Renal cortex interstitium (tissue), 15 donors: ENCODE results near the gene SP3. TPM values are rescaled to one million over a fixed set of nuclear protein-coding genes. Genes with fewer than 3 reads are reported as not detected.
A peak's percentile ranks its signal among the peaks of the same experiment; 100 is the strongest.

ENCODE experiments used
- DNase-seq, 11 donors: peaks; one replicate each; pipeline ENCODE4 v3.0.0-alpha.2; 2013; ENCODE audit warnings: low read depth in 9 of 11, low spot score in 4 of 11; ENCODE audit errors: extremely low read depth in 1 of 11
- long read RNA-seq, 16 experiments: transcript quantifications; one replicate each; lab custom pipeline, GENCODE V29; 2026
- polyA plus RNA-seq, 3 donors: library from polyadenylated mRNA; unstranded; fragments of 120-200 nt; gene quantifications; one replicate each; pipeline ENCODE4 v1.2.1, GENCODE V29; 2013; ENCODE audit not compliant: insufficient read length in 3 of 3

SP3 gene
- 100 to 1,000 TPM; 102 to 120 (median 110) TPM for polyA plus RNA-seq
- long read RNA-seq, donor 1, full-length matches to known transcripts, result 5 of 25 reads
- long read RNA-seq, donor 1, partial matches to known transcripts, result 20 of 25 reads
- long read RNA-seq, donor 1, other reads (novel, unspliced or antisense), result 0 of 25 reads
- long read RNA-seq, donor 2, full-length matches to known transcripts, result 6 of 20 reads
- long read RNA-seq, donor 2, partial matches to known transcripts, result 14 of 20 reads
- long read RNA-seq, donor 2, other reads (novel, unspliced or antisense), result 0 of 20 reads
- long read RNA-seq, donor 3, full-length matches to known transcripts, result 16 of 39 reads
- long read RNA-seq, donor 3, partial matches to known transcripts, result 23 of 39 reads
- long read RNA-seq, donor 3, other reads (novel, unspliced or antisense), result 0 of 39 reads
- long read RNA-seq, donor 4, full-length matches to known transcripts, result 7 of 38 reads
- long read RNA-seq, donor 4, partial matches to known transcripts, result 31 of 38 reads
- long read RNA-seq, donor 4, other reads (novel, unspliced or antisense), result 0 of 38 reads
- long read RNA-seq, donor 5, result 0 reads
- long read RNA-seq, donor 6, full-length matches to known transcripts, result 11 of 36 reads
- long read RNA-seq, donor 6, partial matches to known transcripts, result 25 of 36 reads
- long read RNA-seq, donor 6, other reads (novel, unspliced or antisense), result 0 of 36 reads
- long read RNA-seq, donor 7, full-length matches to known transcripts, result 7 of 24 reads
- long read RNA-seq, donor 7, partial matches to known transcripts, result 17 of 24 reads
- long read RNA-seq, donor 7, other reads (novel, unspliced or antisense), result 0 of 24 reads
- long read RNA-seq, donor 8, full-length matches to known transcripts, result 12 of 24 reads
- long read RNA-seq, donor 8, partial matches to known transcripts, result 12 of 24 reads
- long read RNA-seq, donor 8, other reads (novel, unspliced or antisense), result 0 of 24 reads
- long read RNA-seq, donor 9, full-length matches to known transcripts, result 10 of 56 reads
- long read RNA-seq, donor 9, partial matches to known transcripts, result 46 of 56 reads
- long read RNA-seq, donor 9, other reads (novel, unspliced or antisense), result 0 of 56 reads
- long read RNA-seq, donor 10, full-length matches to known transcripts, result 4 of 22 reads
- long read RNA-seq, donor 10, partial matches to known transcripts, result 18 of 22 reads
- long read RNA-seq, donor 10, other reads (novel, unspliced or antisense), result 0 of 22 reads
- long read RNA-seq, donor 11, partial matches to known transcripts, result 8 of 12 reads
- long read RNA-seq, donor 11, other reads (novel, unspliced or antisense), result 0 of 12 reads
- long read RNA-seq, donor 12, full-length matches to known transcripts, result 2 of 7 reads
- long read RNA-seq, donor 12, partial matches to known transcripts, result 5 of 7 reads
- long read RNA-seq, donor 12, other reads (novel, unspliced or antisense), result 0 of 7 reads
- long read RNA-seq, donor 13, full-length matches to known transcripts, result 30 of 92 reads
- long read RNA-seq, donor 13, partial matches to known transcripts, result 62 of 92 reads
- long read RNA-seq, donor 13, other reads (novel, unspliced or antisense), result 0 of 92 reads
- long read RNA-seq, donor 14, full-length matches to known transcripts, result 7 of 7 reads
- long read RNA-seq, donor 14, partial matches to known transcripts, result 0 of 7 reads
- long read RNA-seq, donor 14, other reads (novel, unspliced or antisense), result 0 of 7 reads
- long read RNA-seq, donor 15, full-length matches to known transcripts, result 8 of 8 reads
- long read RNA-seq, donor 15, partial matches to known transcripts, result 0 of 8 reads
- long read RNA-seq, donor 15, other reads (novel, unspliced or antisense), result 0 of 8 reads
- long read RNA-seq, donor 16, full-length matches to known transcripts, result 25 of 62 reads
- long read RNA-seq, donor 16, partial matches to known transcripts, result 37 of 62 reads
- long read RNA-seq, donor 16, other reads (novel, unspliced or antisense), result 0 of 62 reads

DNA sequence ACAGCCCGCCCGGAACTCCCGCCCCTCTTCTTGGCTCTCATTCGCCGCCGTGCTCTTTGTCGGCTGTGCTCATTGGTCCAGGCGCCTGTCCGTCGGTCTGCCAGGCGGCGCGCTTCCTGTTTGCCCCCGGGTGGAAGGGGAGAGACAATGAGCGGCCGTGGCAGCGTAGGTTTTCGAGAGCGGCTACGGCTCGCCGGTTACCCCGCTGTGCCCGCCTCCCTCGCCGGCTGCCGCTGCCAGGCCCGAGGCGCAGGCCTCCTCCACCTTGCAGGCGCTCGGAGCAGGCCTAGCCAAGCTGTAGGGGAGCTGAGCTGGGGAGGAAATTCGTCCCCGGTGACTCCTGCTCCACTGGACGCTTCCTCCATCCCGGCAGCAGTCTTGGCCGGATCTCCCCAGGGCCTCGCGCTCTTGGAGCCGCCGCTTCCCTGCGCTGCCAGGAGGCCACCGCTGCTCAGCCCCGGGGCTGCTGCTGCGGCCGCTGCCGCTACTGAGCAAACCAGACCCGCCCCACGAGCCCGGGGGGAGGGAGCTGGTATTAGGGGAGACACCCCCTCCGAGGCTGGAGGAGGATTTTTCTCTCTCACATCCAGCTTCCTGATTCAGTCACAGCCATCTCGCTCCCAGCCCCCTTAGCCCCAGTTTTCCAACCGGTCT is at the start of gene SP3:
Gene SP3 (minus strand): TSS at position 2 of the 654 bp plus-strand sequence. CDS start 202 bp downstream, outside the sequence.
- DNase-seq, result peak; percentile 87 to 97 (median 96)

DNA sequence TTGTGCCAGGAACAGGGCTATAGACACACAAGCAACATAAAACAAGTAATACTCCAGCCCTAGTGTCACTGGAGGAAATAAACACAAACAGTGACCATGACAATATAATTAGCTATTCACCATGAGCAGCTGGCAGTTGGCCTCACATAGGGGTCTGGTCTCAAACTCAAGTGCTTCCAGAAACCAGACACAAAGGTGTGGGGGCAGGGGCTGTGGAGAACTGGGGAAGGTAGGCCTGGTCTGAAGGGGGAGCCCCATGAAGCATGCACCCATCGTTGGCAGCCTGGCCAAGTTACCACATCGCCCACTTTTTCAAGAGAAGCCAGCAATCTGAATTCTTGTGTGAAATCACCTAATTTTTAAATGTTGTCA is 49.5 kb upstream of the SP3 start:
- no peak for DNase-seq

DNA sequence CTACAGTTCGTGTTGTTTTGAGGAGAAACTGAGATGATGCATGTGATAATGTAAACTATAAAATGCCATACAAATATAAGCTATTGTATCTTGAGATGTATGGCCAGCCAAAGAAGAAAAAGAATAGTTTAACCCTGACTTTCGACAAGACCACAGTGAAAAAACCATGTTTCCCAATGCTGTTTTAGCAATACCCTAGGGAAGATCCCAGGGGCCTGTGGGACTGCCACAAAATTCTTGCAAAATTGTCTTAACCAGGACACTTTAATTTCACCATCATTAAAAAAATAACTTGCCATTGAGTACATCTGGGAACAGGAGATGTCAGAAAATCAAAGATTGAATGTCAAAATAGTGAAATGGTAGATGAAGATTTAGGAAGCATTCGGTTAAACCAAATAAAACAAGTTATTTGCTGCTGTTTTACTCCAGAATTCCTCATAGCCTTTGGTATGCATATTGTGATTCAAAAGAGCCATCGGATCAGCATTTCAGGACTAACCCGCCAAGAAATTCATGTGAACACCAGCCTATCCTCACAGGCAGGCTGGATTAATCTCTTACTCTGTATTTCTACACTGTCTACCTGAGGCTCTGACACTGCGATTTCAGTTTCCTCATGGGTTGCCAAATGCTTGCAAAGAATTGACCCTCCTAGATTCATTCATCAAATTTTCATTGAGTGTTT is 49.0 kb upstream of the SP3 start:
- no peak for DNase-seq

DNA sequence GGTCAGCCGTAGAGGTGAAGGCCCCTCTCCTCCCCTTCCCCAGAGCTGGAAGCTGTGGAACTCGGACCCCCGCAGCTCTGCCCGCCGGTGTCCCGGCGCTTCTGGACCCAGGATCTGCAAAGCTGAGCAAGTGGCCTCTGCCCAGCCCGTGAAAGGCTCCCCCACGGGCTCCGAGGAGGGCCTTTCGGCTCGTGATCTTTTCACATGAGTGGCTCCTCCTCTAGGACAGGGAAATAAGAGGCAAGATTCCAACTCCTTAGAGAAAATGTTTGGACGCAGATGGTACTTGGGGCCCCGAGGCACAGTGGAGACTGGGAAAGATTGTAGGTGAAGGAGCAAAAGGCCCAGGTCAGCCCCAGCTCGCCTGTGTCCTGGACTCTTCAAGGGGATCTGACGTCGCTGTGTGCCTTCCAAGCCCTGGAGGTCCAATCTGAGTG is 48.2 kb upstream of the SP3 start:
- DNase-seq, result no peak

DNA sequence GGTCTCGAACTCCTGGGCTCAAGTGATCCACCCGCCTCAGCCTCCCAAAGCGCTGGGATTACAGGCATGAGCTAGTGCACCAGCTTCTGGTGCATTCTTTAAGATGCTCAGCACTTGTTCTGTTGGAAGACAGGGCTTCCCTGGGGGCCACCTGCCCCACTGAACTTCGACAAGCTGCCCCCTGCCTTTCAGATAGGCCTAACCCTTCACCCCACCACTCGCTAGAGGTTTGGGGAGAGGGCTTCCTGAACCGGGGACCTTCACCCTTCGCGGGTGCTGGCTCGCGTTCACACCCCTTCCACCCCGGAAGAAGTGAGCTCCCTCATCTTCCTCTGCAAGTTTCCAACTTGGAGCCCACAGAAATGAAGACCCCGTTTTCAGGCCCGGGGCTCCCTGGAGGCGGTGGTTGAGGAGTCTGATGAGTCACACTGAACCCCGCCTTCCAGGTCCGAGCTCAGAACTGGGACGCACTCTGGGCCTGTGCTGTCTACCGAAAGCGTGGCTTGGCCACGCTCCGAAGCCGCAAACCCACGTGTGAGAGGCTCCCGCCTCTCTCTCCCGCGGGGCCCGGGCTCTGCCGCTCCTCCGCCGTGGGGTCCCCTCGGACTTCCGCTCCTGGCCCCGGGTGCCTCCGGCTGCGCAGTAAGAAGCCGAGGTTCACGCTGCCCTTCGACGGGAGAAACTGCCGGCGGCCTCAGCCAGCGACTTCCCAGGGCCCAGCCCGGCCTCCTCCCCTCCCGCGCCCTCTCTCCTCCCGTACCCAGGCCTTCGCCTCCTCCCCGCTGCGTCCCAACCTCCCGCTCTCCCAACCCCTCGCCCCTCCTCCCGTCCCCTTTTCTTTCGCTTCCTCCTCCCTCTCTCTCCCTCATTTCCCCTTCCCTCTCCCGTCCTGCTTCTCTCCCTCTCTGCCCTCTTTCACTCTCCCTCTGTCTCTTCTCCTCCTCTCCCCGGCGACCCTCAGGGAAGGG is 47.5 kb upstream of the SP3 start:
- DNase-seq, result peak in 1 of 11 donors; percentile 45

DNA sequence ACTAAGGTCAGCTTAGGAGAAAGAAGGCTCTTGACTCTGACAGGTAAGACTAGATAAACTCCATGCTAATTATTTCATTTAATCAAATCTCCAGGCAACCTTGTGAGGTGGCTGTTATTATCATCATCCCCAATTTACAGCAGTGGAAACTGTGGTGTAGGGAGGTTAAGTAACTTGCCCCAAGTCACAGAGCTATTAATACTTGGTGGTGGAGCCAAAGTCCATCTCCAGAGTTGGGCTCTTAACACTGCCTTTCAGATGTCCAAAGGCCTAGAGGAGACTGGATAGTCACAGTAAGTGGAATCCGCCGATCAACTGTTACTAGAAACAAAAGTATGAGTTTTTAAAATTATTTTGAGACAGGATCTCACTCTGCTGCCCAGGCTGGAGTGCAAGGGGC is 46.6 kb upstream of the SP3 start:
- DNase-seq, result no peak

DNA sequence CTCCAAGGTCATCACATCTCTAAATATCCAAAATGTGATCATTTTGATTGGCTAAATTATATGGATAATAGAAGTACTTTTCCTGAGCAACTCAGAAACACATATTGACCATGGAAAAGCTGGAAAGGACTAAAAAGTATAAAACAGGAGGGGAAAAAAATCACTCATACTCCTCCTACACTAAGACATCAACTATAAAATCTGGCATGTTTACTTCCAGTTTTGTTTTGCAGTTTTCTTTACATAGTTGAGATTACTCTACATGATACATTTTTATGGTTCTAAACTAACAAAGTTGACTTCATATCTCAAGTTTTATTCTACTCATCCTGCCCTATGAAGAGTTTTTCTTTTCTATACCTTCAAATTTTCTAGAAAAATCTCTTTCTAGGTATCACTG is 46.0 kb upstream of the SP3 start:
- no peak for DNase-seq

DNA sequence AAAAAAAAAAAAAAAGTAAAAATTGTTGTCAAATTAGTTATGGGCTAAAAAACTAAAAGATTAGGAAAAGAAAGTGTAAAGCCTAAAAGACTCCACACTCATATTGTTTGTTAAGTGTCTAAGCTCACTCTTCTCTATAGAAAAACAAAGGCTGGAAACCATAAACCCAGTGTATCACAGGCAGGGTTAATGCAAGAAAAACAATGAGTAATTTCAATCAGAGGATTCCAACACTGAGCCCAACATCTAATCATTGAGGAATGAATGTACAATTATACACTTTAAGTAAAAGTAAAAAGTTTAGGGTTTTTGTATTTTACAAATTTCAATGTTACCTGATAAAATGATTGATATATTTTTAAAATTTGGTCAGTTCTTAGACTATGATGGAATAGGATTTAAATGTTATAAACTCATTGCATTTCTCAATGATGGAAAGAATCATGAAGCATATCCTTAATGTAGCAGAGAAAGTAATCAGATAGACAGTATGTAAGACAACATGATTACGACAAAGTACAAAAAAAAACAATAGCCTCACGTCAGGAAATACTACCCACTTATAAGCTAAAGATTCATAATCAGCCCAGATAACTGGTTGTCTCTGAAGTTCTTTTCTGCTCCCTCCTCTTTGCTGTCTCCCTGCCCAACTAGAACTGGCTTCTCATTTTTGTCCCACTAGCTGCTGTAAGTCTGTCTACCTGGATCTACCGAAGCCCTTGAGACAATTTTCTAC is 44.5 kb upstream of the SP3 start:
- no peak for DNase-seq

DNA sequence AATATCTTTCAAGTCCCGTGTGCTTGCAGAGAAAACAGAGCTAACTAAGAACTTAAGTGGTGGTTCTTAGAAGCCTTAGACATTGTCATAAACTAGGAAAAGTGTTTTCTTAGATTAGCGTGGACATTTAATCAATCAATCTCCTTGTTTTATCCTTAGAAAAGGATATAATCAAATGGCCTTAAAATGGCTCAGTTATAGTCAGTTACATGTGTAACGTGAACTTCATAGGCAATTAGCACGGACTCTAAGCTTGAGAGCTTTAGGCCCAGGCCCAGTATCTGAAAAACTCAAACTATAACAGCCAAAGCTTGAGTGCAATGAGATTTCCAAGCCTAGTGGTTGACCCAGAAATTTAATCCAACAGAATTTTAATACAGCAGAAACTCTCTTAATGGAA is 43.5 kb upstream of the SP3 start:
- DNase-seq, result no peak

DNA sequence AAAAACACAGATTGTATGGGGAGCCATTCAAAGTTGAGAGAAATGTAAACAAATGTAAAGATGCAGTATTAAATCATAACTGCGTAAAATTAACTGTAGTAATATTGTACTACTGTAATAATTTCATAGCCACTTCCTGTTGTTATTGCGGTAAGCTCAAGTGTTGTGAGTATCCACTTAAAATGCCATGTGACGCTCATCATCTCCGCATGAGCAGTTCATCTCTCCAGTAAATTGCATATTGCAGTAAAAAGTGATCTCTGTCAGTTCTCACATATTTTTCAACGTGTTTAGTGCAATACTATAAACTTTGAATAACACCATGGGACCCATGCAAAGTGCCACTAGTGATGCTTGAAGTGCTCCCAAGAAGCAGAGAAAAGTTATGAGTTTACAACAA is 41.8 kb upstream of the SP3 start:
- no peak for DNase-seq

DNA sequence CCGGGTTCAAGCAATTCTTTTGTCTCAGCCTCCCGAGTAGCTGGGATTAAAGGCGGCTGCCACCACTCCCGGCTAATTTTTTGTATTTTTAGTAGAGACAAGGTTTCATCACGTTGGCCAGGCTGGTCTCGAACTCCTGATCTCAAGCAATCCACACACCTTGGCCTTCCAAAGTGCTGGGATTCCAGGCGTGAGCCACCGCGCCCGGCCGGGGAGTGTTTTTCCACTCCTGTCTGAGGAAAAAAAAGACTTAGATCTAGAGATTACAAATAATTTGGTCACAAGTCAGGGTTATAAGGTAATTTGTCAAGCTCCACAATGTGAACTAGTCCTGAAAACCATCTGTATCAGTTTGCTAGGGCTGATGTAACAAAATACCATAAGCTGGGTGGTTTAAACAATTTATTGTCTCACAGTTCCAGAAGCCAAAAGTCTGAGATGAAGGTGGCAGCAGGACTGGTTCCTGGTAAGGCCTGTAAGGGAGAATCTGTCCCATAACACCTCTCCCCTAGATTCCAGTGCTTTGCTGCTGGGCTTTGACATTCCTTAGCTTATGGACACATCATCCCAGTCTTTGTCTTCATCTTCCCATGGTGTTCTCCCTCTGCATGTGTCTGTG is 40.7 kb upstream of the SP3 start:
- no peak for DNase-seq

DNA sequence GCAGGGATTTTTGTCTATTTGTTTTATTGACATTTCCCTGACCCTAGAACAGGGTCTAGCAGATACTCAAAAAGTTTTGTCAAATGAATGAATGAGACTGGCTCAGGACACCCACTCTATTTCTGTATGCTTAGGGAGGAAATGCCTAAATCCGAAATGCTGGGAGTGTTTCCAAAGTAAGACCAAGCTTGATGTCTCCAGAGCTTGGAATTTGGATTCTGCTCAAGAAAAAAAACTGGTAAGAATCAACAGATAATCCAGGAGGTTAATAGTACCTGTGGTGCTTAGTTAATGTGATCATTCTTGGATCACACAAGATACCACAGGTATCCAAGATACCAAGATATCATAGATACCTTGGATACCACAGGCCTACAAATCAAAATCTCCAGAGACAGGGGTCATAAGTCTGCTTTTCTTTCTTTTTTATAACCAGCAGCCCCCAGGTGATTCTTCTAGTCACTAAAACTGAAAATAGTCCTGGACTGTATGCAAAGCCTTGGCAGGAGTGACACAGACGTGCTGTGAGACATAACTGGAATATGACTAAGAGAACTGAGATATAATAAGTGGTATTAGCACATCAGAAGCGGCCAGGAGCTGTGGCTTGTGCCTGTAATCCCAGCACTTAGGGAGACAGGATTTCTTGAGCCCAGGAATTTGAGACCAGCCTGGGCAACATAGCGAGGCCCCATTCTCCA is 39.9 kb upstream of the SP3 start:
- DNase-seq, result no peak

DNA sequence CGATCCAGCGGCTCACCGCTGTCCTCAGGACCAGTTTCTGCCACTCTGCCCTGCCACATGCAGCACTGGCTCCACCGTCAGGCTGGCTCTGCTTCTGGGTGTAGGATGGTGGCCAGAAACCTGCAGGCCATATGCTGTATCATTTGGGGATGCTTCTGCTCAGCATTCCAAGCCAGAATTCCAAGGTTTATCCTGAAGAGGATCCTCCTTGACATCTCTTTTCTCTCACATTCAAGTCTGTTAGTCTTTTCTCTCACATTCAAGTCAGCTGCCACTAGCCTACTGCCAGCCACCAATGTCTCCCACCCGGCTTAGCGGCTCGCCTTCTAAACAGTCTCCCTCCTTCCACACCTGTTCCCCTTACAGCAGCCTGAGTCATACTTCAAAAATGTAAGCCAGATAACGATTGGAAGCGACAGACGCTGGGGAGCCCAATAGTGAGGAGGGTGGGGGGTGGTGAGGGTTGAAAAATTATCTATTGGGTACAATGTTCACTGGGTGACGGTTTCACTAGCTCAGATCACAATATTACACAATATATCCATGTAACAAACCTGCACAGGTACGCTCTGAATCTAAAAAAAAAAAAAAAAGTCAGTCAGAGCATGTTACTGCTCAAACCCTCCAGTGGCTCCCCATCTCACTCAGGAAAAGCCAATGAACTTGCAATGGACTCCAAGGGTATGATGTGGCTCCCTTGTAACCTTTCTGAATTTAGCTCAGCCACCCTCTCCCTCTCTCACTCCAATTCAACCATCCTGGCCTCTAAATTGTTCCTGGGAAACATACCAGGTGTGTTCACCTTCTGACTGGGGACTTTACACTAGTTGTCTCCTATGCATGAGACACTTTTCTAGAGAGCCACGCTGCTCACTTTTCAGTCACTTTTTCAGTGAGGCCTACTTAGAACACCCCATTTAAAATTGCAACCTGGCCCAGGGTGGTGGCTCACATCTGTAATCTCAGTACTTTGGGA is 38.8 kb upstream of the SP3 start:
- no peak for DNase-seq
